HCEC 1CT (cell line): Measurements from ENCODE around the gene HOXD4.

Experiments
- DNase-seq: peaks from one replicate; pipeline ENCODE4 v3.0.0-alpha.2; 2017

Gene HOXD4

DNA sequence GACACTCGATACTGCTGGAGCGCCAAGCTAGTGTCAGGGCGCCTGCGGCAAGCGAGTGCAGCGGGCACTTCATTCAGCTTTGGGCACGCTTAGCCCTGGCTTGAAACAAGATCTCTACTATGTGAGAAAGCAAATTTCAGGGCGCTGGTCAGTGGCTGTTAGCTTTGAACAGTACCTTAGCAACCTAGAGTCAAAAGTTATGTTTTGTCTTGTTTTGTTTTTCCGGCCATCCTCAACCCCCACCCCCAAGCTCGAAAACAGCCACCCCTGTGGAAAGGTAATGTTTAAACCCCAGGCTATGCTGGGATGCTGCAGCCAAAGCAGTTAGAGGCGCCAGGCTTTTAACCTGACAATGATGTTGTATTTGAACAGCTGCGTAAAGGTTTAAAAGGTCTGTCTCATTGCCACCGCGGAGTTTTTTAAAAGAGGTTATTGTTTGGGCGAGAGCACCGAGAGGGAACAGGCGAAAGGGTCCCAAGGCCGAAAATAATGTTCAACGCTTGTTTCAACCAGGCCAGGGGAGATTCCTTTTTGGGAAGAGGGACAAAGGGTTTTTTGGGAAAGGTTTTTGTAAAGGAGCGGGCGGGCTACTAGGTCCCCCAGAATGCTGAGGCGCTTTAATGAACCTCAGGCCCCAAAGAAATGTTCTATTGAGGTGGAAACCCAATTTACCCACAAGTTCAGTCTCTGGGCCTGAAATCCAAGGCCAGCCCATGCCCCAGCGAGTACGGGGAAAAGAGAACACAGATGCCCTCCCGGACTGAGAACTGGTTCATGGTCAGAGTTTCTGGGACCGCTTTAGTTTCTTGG lies 37.0 kb upstream of the HOXD4 start:
- DNase-seq, result no peak

DNA sequence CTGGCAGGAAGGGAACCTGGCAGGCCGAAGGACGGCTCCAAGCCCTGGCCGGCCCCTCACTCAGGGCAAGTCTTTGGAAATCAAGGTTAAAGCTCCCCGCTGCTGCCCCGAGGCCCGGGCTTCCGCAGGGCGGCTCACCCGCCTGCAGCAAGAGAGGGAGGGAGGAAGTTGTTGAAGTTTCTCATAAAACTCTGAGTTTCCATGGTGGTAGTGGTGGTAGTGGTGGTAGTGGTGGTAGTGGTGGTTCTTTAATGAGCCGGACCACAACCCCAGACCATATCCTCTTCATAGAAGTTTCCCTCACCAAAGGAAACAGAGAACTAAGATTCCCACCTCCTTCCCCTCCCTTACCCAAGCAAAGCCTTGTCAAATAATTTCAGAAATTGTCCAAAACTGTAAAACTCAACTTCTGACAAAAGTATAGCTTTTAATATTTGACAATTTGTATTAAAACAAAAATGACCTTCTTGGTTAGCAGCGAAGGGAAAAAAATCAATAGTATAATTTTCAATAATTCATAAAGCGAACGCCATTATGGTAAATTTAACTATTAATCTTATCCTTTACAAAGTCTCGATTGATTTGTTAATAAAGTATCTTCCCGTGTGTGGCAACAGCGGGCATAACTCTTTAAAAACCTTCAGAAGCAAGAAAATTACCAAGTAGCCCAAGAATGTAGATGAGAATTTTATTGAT lies 36.3 kb upstream of the HOXD4 start:
- no peak for DNase-seq

DNA sequence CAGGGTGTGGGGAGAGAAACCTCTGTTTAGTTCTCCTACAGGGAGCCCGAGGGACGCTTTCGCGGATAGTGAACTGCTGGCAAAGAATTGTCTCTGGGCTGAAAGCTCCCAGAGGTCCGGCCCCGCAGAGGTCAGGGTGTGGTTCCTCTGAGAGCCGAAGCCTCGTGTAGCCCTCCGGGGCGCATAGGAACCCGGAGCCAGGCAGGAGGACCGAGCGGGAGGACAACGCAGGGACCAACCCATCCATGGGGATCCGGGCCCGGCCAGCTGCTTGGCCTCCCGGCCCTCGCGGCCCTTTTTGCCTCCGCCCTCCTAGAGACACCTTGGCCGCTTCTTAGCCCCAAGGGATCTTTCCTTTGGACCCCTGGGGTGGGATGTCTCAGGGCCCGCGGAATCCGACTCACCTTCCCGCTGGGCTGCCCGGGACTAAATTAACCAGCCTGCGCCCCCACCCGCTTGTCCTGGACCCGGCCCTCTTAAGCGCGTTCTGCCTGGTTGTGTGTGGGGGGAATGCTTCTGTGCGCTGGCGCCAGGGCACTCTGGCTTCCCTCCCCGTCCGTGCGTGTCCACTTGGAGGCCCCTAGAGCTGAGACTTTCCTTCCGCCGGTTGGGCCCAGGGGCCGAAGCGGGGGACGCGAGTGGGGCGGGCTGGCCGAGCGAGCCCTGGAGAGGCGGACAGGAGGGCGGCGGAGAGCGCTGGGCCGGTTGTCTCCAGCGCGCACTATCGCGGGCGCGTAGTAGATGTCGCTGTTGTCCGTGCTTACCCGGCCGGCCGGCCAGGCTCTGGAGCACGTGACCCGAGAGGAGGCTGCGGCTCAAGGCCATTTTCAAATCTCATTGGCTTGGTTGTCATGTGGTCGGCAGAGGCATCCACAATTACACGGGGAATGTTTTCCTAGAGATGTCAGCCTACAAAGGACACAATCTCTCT lies 35.2 kb upstream of the HOXD4 start, which contains the start of gene HOXD10:
Gene HOXD10 (plus strand): TSS at position 896 of the 931 bp plus-strand sequence. CDS start 56 bp downstream, outside the sequence.
- no peak for DNase-seq

DNA sequence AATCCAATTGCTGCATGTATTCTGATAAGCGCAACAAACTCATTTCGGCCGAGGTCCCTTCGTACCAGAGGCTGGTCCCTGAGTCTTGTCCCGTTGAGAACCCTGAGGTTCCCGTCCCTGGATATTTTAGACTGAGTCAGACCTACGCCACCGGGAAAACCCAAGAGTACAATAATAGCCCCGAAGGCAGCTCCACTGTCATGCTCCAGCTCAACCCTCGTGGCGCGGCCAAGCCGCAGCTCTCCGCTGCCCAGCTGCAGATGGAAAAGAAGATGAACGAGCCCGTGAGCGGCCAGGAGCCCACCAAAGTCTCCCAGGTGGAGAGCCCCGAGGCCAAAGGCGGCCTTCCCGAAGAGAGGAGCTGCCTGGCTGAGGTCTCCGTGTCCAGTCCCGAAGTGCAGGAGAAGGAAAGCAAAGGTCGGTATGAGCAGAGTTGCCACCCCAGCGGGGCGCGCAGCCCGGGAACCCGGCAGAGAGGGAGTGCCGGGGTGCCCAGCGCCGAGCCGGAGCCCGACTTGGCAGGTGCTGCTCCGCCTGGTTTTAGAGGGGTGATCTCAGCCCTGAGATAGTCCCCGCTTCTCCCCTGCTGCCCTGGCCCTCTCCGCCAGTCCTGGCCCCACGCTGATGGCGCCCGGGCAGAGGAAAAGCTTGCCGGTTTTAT lies 34.1 kb upstream of the HOXD4 start:
- DNase-seq, result no peak

DNA sequence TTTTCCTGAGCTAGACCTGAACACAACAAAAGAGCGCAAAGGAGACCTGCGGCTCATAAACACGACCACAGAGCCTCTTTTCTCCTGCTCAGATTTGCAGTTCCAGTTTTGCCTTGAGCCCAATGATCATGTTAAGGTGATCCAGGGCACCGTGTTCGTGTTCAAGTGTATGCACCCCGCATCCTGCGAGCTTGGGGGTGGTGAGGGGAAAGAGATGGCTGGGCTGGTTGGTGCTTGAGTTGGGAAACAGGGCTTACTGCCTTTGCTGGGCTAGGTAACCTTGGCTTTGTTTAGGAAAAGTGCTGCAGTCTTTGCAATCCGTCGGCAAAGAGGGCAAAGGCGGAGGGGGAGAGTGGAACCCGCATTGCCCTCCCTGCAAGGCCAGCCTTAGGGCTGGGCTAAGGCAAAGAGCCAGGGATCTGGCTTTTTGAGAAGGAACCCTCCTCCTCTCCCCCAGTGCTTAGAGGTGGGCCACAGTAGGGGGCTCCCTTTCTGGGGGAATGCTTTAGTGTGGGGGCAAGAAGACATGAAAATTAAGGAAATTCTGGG lies 33.5 kb upstream of the HOXD4 start:
- DNase-seq, result no peak

GRCh38 chr2:176118601-176119339 lies 32.6 kb upstream of the HOXD4 start:
- DNase-seq, result no peak

DNA sequence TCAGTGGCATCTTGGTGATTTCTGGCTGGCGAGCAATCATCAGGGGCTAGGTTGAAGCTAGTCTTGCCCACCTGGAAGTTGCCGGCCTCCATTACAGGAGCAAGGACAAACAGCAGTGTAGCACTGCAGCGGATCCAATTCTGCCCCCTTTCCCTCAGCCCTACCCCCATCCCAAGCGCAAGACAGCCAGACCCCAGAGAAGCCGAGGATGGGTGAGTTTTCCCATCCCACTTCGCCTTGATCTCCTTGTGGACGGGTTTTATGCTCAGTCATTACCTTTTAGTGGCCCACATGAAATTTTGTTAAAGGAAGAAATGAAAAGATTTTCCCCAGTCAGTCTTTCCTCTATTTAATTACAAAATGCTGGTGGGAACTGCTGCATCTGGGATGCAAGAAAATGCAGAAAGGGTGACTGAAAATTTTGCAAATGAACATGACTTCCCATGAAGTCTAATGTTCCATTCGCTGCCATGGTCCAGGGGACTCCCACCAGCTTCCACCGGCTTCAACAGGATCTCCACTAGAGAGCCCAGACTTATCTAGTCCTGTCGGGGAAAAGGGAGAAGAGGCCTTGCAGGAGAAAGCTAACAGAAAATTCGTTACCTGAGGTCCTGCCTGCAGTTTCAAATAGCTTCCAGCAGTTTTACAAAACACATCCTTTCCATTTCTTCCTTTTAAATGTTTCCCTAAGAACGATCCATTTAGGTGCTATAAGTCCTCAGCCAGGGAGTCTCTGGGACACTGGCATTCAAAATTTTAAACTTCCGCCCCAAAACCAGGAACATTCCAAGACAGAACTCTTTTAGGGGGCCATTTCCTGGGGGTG lies 30.8 kb upstream of the HOXD4 start:
- no peak for DNase-seq

GRCh38 chr2:176121190-176122051 lies 29.9 kb upstream of the HOXD4 start:
- DNase-seq, result no peak

GRCh38 chr2:176122052-176122682 lies 29.2 kb upstream of the HOXD4 start:
- DNase-seq, result no peak

- DNase-seq, result no peak
Observed at GRCh38 chr2:176122683-176123410, 28.5 kb upstream of the HOXD4 start, which contains the start of gene HOXD9. Gene HOXD9 (plus strand): TSS chr2:176122719. CDS start chr2:176122769, 50 bp downstream.

GRCh38 chr2:176123411-176124109 lies 27.8 kb upstream of the HOXD4 start:
- DNase-seq, result no peak

GRCh38 chr2:176124110-176124946 lies 27.0 kb upstream of the HOXD4 start:
- DNase-seq, result no peak

- DNase-seq, result no peak
Observed at GRCh38 chr2:176124947-176125771, 26.2 kb upstream of the HOXD4 start.

- DNase-seq, result no peak
Observed at GRCh38 chr2:176125772-176126054, 25.6 kb upstream of the HOXD4 start.

DNA sequence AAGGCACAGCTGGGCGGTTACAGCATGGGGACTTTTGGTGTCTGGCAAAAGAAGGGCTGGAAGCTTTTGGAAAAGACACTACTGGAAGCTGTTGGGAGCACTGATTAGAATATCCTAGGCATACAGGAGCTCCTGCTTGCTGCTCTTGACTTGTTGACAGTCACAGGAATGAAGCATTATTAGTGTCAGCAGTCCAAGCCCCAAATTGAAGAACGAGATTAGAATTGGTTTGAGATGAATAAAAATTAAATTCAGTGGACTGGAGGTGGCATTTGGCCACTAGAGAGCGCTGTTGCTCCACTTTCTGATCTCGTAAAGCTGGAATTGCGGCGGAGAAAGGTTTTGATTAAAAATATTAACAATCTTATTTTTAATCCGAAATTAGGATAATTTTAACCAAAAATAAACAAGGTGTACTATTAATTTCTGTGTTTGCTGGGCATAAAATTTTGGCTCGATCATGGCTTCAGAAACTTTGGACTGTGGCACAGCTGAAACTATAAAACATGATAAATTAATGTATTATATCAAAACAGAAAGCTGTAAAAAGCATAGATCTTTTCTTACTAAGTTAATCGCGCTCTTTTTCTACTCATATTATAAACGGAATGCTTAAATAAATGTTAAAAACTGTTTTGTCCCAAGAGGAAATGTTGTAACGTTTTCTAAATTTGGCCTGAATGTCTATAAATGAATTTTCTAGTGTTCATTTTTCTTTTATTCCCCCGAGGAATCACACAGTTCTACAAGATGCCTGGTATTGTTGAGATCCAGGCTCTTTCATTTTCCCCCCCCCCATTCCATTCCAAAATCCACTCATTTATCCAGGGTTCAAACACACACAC lies 24.2 kb upstream of the HOXD4 start:
- no peak for DNase-seq
